Ecto neural progenitor cell (in vitro differentiated cells): ENCODE measurements around the gene FEM1B.

Experiments used
- DNase-seq: peaks from one replicate; pipeline ENCODE4 v3.0.0-alpha.2; 2018; ENCODE audit warnings: low spot score

The FEM1B gene

GRCh38 chr15:68309024-68309423 is 31.5 kb downstream of the FEM1B start:
- no peak for DNase-seq

- DNase-seq = peak; percentile 32
These were observed 32.7 kb downstream of the FEM1B start for GRCh38 chr15:68310178-68310803.

GRCh38 chr15:68310804-68311463 is 33.4 kb downstream of the FEM1B start:
- DNase-seq = peak; percentile 47

DNA sequence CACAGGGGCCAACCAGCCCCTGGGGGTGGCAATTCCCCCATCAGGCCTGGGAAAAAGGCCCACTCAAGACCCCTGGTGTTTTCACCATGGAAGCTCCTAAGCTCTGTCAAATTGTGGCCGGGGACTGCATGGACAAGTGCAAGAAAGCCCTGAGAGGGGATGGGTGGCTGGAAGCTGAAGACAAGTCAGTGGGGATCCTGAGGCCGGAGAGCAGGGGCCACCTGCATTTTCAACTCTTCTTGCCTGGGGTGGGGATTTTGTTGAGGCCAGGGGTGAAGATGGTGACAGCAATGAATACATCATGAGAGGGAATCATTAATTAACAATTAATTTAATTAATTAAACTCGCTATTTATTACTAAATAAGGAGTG is 33.9 kb downstream of the FEM1B start:
- no peak for DNase-seq

DNA sequence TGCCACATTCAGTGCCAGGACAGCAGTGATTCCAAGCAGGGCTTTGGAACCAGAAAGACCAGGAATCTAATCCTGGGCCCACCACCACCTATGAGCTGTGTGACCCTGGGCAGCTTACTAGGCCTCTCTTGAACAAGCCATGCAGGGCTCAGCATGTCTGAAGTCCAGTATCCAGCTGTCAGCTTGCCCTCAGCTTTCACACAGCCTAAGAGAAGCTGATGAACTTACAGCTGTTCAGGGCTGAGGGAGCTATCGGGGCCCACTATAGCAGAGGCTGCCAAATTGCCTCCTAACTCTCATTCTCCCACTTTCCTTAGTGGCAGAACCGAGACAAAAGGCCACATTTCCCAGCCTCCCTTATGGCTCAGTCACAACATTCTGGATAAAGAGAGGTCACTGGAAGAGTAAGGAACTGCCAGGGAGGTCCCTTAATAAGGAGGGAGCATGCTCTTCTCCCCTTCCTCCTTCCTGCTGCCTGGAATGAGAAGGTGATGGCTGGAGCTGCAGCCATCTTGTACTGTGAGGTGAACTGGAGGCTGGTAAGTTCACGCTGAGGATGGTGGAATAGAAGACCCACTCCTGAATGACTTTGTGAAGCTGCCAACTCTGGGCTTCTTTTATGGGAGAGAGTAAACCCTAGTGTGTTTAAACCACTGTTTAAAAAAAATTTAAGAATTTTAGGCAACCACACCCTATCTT is 34.5 kb downstream of the FEM1B start:
- peak; percentile 33 for DNase-seq

DNA sequence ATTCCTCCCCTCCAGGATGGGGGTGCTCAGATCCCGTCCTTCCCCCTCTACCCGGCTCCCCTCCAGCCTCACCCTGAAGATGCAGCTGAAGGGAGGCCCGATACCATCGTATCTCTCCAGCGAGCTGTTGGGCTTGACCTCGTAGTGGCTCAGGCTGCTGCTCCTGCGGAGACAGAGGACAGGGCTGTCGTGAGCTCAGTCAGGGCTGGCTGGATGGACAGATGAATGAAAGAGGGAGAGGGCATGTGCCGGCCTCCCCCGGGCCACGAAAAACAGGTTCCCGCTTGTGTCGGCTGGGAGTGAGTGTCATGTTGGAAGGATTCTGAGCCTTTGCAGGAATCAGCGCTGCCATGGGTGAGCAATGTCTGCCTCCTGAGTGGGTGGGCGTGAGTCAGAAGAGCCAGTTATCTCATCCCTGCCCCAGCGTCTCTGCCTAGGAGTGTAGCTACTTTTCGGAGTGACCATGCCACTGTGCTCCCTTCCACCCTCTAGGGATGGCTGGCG is 35.2 kb downstream of the FEM1B start:
- DNase-seq = peak; percentile 46

GRCh38 chr15:68313501-68314410 is 36.2 kb downstream of the FEM1B start:
- peak; percentile 43 for DNase-seq

DNA sequence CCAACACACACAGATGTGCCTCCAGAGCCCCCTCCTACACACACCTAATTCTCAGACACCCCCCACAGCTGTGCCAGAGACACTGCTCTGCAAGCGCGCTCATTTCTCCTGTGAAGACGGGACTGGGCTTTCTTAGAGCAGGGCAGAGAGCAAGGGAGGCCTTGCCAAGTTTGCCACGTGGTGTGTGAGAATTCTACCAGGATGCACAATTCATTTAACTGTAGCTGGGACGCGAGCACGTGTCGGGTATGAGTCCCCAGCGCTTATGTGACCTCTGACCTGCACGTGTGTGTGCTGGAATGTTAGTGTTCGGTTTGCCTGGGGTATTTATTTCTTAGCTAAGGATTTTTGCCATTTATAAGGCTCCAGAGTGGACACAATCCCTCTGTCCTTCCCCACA is 37.0 kb downstream of the FEM1B start:
- DNase-seq = no peak

DNA sequence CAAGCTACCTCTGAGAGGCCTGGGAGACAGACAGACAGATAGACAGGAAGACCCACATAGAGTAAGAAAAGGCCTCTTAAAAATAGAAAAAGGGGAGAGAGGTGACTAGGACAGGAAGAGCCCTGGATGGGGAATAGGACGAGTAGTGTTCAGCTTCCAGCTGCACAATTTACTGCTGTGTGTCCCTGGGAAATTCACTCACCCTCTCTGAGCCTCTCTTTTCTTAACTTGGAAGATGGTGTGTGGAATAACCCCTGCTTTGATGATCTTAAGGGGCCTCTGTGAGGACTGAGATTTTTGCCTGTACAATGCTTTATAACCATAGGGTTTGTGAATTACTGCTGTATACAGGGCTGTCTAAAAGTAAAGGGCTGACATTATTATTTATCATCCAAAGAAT is 37.5 kb downstream of the FEM1B start:
- no peak for DNase-seq

DNA sequence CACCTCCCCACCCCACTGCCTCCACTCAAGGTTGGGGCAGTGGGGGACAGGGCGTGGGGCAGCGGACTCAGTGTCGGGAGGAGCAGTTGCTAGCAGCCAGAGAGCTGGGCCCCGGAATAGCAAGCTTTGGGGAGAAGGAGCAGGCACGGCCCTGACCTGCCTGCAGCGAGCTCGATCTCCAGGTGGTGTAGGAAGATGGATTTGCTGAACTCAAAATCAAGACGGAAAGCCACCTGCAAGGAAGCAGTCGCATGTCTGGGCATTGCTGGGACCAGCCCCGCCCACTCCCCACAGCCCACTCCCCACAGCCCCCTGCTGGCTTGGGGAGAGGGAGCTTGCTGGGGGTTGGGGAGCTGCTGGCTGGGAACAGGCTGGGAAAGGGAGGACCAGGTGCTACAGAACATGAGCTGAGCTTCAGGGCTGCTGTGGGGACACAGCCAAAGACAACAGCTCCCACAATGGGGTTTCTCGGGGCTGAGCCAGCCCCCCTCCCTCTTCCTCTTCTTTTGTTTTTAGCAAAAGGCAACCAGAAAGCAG is 38.0 kb downstream of the FEM1B start:
- DNase-seq = peak; percentile 55

DNA sequence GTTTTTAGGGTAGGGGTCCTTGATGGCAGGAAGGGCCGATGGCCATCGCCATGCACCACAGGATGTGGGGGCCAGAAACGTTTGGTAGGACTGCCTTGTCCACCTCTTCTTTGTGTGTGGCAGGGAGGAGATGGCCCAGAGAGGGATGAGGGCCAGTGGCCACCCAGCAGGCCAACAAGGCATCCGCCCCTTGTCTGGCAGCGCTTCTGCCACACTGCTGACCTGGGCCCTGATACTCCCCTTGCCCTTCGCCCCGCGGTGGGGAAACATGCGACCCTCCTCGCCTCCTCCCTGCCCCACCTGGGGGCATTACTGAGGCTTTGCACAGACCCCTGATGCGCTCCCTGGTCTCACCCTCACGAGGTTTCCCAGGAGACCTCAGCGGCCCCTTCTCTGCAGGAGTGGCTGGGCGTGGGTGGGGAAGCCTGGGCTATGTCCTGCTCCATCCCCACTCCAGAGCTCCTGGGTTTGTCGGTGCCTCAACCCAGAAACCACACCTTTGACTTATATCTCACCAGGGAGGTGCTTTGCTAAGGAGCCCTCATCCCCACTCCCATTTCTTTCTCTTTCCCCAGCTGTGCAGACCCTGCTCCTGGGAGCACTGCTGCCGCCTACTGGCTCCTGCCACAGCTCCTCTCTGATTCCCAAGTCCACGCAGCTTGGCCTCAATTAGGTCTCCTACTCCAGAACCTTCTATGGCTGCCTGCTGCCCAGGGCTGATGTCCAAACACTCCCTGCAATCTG is 38.7 kb downstream of the FEM1B start:
- DNase-seq = peak; percentile 64

GRCh38 chr15:68317281-68318007 is 39.9 kb downstream of the FEM1B start:
- no peak for DNase-seq

DNA sequence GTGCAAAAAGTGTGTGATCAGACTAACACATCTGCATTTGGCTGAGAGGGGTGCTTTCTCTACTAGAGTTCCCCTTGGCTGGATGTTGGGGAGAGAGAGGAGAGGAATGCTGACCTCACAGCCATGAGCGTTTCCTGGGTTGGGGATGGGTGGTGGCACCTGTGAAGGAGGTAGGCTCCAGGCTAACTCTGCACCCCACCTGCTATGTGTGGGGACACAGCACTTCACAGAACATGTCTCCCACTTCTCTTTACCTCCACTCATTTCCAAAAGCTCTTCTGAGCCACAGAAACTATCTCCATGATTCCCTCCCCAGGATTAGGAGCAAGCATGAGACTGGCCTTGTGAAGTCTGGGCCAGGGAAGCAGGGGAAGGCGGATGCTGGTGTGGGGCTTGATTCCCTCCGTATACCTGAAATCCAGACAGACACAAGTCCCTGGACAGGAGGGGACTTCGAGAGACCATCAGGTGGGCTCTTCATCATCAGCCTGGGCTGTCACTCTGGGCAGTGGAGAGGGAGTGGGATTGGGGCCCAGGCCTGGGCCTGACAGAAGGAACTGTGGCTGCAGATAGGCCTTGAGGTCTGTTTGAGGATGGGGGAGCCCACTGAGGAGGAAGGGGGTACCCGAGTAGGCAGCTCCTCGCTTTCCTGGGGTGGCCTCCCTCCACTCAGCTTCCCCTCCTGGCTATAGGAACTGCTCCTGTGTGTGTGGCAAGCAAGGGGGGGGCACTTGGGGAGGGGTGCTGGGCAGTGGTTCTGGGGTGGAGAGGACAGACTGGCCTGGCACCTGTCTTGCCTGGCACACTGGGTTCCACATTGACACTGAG is 40.7 kb downstream of the FEM1B start:
- DNase-seq = no peak

DNA sequence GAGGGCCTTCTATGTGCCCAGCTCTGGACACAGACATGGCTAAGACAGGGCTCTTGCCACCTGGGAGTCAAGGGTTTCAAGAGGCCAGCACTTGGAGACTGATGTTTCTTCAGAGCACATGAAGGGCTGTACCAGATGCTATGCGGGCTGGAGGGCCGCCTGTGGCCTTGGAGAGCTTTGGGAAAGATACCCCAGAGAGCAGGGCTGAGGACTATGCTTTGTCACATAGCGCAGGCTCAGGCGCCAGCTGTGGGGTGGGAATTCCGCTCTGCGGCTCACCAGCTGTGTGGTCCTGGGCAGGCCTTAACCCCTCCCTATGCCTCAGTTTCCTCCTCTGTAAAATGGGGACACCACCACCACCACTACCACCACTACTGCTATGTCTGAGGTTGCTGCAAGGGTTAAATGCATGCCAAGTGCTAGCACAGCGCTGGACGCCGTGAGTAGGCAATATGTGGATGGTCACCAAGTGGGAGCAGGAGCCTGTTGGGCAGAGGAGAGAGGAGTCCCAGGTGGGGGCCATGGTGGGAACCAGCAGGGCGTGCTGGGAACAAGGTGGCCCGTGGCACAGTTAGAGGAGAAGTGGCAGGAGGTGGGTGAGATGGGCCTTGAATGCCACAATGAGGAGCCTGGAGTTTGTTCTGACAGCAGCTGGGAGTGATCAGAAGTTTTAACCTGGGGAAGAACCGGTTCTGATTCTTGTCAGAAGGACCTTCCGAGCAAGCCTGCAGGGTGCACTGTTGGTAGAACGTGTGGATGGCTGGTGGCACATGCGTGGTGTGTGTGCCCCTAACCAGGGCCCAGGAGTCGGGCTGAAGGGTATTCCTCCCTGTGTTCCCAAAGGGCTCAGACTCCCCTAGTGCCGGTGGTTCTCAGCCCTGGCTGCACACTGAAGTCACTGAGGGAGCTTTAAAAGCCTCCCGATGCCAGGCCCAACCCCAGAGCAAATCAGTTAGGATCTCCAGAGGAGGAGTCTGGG is 41.7 kb downstream of the FEM1B start:
- no peak for DNase-seq

DNA sequence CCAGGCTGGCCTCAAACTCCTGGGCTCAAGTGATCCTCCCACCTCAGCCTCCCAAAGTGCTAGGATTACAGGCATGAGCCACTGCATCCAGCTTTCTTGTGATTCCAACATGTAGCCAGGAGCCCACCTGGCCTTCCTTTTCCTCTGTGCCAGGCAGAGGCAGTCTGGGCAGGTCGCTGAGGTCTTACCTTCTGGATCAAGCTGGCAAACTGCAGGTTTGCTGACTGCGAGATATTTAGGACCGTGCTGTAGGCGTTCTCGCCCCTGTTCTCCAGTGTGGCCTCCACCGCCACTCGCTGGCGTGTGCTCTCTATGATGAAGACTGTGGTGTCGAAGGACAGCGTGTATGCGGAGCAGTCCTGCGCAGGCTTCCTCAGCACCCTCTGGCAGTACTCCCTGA is 42.5 kb downstream of the FEM1B start:
- no peak for DNase-seq

DNA sequence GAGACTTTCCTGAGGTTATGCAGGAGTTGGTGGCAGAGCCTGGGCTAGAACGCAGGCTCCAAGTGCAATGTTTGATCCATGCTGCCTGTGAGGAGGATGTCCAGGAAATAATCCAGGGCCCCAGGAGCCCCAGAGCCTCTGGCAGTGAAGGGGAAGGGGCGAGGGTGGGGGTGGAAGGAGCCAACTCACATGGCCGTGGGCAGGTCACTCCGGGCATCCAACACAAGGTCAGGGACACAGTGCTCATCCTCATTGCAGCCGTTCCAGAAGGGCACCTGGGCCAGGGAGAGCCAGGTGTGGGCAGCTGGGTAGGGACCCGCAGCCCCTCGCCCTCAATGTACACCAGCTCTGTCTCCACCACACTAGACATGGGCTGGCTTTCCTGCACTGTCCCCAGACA is 43.7 kb downstream of the FEM1B start:
- no peak for DNase-seq

GRCh38 chr15:68322796-68323195 is 45.3 kb downstream of the FEM1B start:
- DNase-seq = no peak

DNA sequence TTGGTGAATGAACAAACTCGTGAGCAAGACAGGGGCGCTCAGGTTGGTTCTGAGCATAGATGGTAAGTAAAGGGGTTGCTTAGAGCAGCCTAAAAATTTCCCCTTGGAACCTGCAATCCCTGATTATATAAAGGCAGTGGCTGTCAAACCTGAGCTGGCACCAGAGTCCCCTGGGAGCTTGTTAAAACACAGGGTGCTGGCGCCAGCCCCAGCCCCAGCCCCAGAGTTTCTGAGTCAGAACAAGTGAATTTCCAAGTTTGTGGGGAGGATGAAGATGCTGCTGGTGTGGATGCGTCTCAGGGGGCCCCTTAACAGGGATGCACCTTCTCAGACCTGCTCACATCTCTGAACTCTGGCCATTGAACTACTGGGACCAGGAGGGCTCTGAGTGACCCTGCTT is 48.2 kb downstream of the FEM1B start:
- no peak for DNase-seq
